ENCODE results near the gene MAGI2. TPM values are rescaled to one million over a fixed set of nuclear protein-coding genes. Genes with fewer than 3 reads are reported as not detected.

MAGI2 gene
- polyA plus RNA-seq, 3 donors from 2014 or later: not detected

DNA sequence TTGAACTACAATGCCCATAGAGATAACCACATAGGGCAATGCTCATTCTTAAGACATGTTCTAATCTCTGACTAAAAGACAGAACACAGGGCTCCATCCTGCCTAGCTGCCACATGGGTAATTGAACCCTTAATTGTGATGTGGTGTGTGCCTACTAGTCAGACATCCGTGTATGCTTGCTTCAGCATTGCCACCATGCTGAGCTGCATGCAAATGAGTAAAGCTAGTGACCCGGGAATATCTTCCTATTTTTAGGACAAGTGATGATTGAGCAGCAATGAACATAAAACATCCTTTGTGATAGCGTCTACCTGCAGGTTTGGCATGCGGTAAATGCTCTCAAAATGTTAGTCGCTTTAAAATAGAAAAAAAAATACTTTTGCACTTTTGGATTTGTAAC, 115.8 kb downstream of the MAGI2 start:
- Mint-ChIP-seq H3K4me1 (no peaks in the 10 kb centered on the region), H3K27me3 (ENCODE audit: low read depth in 3 of 3) (no peaks in the 10 kb centered on the region), H3K36me3 (no peaks in the 10 kb centered on the region), H3K9me3 (peaks cover 1 to 17% (median 8%) of the 10 kb centered on the region in 6 donors), H3K27ac (no peak overlapping the region), H3K4me3 (no peak overlapping the region)
- DNase-seq: no peak

- no peak overlapping the region for H3K4me3 Mint-ChIP-seq
- no peak overlapping the region for H3K27ac Mint-ChIP-seq
- DNase-seq: no peak
- peaks cover 0 to 1% (median 0%) of the 10 kb centered on the region in 3 donors for H3K27me3 Mint-ChIP-seq (ENCODE audit: low read depth in 3 of 3)
- H3K4me1 Mint-ChIP-seq: no peaks in the 10 kb centered on the region
- H3K9me3 Mint-ChIP-seq: peaks cover 1 to 25% (median 6%) of the 10 kb centered on the region in 6 donors
- no peaks in the 10 kb centered on the region for H3K36me3 Mint-ChIP-seq
Measured at GRCh38 chr7:79334841-79335240, 118.6 kb downstream of the MAGI2 start.

DNA sequence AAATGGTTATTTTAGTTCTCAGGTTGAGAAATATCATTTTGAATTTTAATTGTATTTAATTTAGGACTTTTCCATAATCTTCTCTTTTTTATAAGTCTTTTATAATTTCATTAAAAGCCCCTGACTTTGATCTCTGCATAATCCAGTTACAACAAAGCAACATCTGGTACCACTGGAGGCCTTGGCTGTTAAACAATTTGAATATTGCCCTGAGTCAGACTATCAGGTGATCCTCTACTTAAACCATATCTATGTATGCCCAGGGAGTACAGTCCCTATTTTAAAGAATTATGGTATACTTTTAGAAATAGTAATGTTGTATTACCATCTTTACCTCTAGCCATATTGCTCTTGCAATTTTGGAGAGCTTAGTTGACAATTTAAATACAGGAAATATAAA, 119.1 kb downstream of the MAGI2 start:
- no peaks in the 10 kb centered on the region for H3K4me1 Mint-ChIP-seq
- no peaks in the 10 kb centered on the region for H3K36me3 Mint-ChIP-seq
- H3K27ac Mint-ChIP-seq: no peak overlapping the region
- peaks cover 1 to 29% (median 7%) of the 10 kb centered on the region in 6 donors for H3K9me3 Mint-ChIP-seq
- DNase-seq: no peak
- H3K27me3 Mint-ChIP-seq (ENCODE audit: low read depth in 3 of 3): peaks cover 0 to 1% (median 0%) of the 10 kb centered on the region in 3 donors
- no peak overlapping the region for H3K4me3 Mint-ChIP-seq

- H3K27me3 Mint-ChIP-seq (ENCODE audit: low read depth in 3 of 3): peaks cover 0 to 1% (median 0%) of the 10 kb centered on the region in 3 donors
- H3K9me3 Mint-ChIP-seq: peaks cover 1 to 22% (median 6%) of the 10 kb centered on the region in 6 donors
- no peak overlapping the region for H3K4me3 Mint-ChIP-seq
Measured at GRCh38 chr7:79332091-79332490, 121.4 kb downstream of the MAGI2 start.

DNA sequence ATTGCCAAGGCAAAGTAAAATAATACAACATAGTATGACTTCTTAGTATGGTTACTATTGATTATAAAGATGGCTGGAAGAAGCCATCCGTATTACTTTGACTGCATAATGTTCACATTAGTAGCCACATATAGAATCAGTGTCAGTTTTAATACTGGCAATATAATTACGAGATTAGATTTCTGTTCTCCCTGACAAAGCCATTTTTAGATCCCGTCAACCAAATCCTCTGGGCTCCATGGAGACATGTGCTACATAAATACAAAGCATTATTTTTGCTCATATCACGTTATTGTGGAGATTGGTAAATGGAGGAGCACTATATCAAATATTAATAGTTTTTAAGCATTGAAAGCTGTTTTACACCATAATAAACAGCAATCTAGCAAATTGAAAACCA, 124.0 kb downstream of the MAGI2 start:
- H3K4me1 Mint-ChIP-seq: no peaks in the 10 kb centered on the region
- peaks cover 2 to 29% (median 6%) of the 10 kb centered on the region in 6 donors for H3K9me3 Mint-ChIP-seq
- peaks cover 0 to 1% (median 0%) of the 10 kb centered on the region in 3 donors for H3K27me3 Mint-ChIP-seq (ENCODE audit: low read depth in 3 of 3)
- no peak overlapping the region for H3K27ac Mint-ChIP-seq
- H3K4me3 Mint-ChIP-seq: no peak overlapping the region
- no peak for DNase-seq
- no peaks in the 10 kb centered on the region for H3K36me3 Mint-ChIP-seq

More at GRCh38 chr7:79332091-79332490, 121.4 kb downstream of the MAGI2 start:
- Mint-ChIP-seq H3K36me3 (no peaks in the 10 kb centered on the region), H3K4me1 (no peaks in the 10 kb centered on the region), H3K27ac (no peak overlapping the region)
- DNase-seq: no peak

- peaks cover 0 to 2% (median 0%) of the 10 kb centered on the region in 3 donors for H3K36me3 Mint-ChIP-seq
Measured at GRCh38 chr7:79320741-79321473, 132.6 kb downstream of the MAGI2 start.

DNA sequence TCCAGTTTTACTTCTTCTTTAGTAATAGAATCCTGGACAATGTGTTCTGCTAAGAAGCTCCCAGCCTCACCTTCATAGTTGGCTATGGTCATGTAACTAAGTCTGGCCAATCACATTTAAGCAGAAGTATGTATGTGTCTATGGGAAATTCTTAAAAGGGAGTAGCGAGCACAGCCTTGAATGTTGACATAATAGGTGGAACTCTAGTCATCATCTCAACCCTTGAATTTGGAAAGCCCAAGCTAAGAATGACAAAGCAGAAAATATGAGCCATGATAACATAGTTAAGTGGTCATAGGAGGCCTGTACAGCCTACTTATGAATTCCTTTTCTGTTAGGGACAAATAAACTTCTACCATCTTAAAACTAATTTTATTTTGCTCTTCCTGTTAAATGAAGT, 134.1 kb downstream of the MAGI2 start:
- DNase-seq: no peak
- Mint-ChIP-seq H3K9me3 (peaks cover 0 to 32% (median 17%) of the 10 kb centered on the region in 6 donors), H3K36me3 (peaks cover 0 to 2% (median 0%) of the 10 kb centered on the region in 3 donors)

More at GRCh38 chr7:79320741-79321473, 132.6 kb downstream of the MAGI2 start:
- Mint-ChIP-seq H3K4me1 (no peaks in the 10 kb centered on the region), H3K9me3 (peaks cover 0 to 34% (median 15%) of the 10 kb centered on the region in 6 donors), H3K27ac (no peak overlapping the region), H3K27me3 (ENCODE audit: low read depth in 3 of 3) (no peaks in the 10 kb centered on the region), H3K4me3 (no peak overlapping the region)
- no peak for DNase-seq

GRCh38 chr7:79317728-79318127, 135.7 kb downstream of the MAGI2 start:
- no peak overlapping the region for H3K4me3 Mint-ChIP-seq
- no peak for DNase-seq
- H3K27me3 Mint-ChIP-seq (ENCODE audit: low read depth in 3 of 3): no peaks in the 10 kb centered on the region
- no peak overlapping the region for H3K27ac Mint-ChIP-seq
- H3K9me3 Mint-ChIP-seq: peaks cover 0 to 27% (median 12%) of the 10 kb centered on the region in 6 donors
- peaks cover 0 to 2% (median 0%) of the 10 kb centered on the region in 3 donors for H3K36me3 Mint-ChIP-seq
- H3K4me1 Mint-ChIP-seq: no peaks in the 10 kb centered on the region

More for the DNA sequence above, 134.1 kb downstream of the MAGI2 start:
- Mint-ChIP-seq H3K4me1 (no peaks in the 10 kb centered on the region), H3K4me3 (no peak overlapping the region), H3K27ac (no peak overlapping the region), H3K27me3 (ENCODE audit: low read depth in 3 of 3) (no peaks in the 10 kb centered on the region)

DNA sequence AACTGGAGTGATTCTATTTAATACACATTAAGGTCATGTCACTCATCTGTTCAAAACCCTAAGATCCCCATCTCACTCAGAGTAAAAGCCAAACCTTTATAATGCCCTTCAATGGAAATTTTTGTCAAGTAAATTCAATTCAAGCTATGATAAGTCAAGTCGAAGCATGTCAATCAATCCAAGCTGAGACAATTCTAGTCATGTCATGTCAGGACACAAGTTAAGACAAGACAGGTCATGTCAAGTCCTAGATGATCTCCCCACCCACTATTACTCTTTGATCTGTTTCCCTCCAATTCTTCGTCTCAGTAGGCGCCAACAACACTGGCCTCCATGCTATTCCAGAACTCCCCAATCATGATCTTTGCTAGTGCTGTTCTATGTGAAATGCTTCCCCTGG, 141.4 kb downstream of the MAGI2 start:
- H3K4me3 Mint-ChIP-seq: no peak overlapping the region
- peaks cover 0 to 20% (median 7%) of the 10 kb centered on the region in 6 donors for H3K9me3 Mint-ChIP-seq
- no peak overlapping the region for H3K27ac Mint-ChIP-seq
- DNase-seq: no peak
- peaks cover 0 to 2% (median 0%) of the 10 kb centered on the region in 3 donors for H3K27me3 Mint-ChIP-seq (ENCODE audit: low read depth in 3 of 3)
- H3K4me1 Mint-ChIP-seq: no peaks in the 10 kb centered on the region
- H3K36me3 Mint-ChIP-seq: no peaks in the 10 kb centered on the region

DNA sequence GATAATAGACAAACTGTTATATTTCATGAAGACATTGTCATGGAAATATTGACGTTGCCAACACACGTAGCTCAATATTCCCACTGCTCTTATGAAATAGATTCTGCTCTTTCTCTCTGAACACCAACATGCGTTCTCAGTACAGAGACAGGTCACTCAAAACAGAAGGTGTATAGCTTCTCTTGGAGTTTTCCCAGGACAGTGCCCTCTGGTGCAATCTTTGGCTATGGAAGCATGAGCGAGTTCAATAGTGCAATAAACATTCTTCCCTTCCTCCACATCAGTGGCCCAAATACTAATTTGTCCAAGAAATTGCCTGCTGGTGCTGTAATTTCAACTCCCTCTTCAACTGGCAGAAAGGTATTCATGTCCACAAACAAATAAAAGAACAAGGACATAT, 145.3 kb downstream of the MAGI2 start:
- H3K4me3 Mint-ChIP-seq: no peak overlapping the region

DNA sequence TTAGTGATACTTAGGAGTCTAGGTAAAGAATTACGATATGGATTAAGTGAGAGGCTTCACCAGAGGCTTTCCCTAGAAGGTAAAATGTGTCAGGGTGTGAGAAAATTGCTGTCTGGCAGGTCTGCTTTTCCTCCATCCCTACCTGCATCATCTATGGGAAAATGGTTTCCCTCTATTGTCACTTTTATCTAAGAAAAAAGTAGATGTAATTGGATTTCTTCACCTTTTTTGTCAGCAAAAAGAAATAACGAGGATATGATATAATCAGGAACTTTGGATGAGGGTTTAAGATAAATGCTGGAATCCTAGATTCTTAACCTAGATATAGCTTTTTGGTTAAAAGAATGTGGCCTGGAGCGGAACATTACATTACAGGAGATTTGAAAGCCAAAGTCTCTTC, 146.1 kb downstream of the MAGI2 start:
- H3K27me3 Mint-ChIP-seq (ENCODE audit: low read depth in 3 of 3): peaks cover 0 to 2% (median 0%) of the 10 kb centered on the region in 3 donors
- no peaks in the 10 kb centered on the region for H3K4me1 Mint-ChIP-seq
- no peak for DNase-seq
- H3K27ac Mint-ChIP-seq: no peak overlapping the region
- no peaks in the 10 kb centered on the region for H3K36me3 Mint-ChIP-seq
- H3K9me3 Mint-ChIP-seq: peaks cover 0 to 13% (median 3%) of the 10 kb centered on the region in 6 donors
- no peak overlapping the region for H3K4me3 Mint-ChIP-seq

More for the DNA sequence above, 145.3 kb downstream of the MAGI2 start:
- Mint-ChIP-seq H3K27ac (no peak overlapping the region), H3K9me3 (peaks cover 0 to 13% (median 3%) of the 10 kb centered on the region in 6 donors), H3K36me3 (no peaks in the 10 kb centered on the region), H3K27me3 (ENCODE audit: low read depth in 3 of 3) (peaks cover 0 to 2% (median 0%) of the 10 kb centered on the region in 3 donors), H3K4me1 (no peaks in the 10 kb centered on the region)
- no peak for DNase-seq

DNA sequence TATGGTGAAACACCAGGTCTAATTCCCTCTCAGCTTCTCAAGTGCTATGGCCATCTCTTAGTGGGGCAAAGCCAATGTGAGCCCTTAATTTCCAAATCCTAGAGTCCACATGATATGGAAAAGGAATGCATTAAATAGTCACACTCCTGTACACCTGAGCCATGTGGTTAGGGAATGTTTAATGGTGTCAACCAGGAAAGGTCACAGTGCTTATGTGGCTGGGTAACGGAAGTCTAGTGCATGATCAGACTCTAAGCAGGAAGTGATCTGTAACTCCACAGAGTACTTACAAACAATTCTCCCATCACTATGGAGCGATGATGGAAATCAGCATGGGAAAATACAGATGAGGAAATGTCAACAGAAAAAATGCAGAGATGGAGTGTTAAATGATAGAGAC, 148.8 kb downstream of the MAGI2 start:
- H3K36me3 Mint-ChIP-seq: no peaks in the 10 kb centered on the region
- no peak for DNase-seq
- H3K4me1 Mint-ChIP-seq: no peaks in the 10 kb centered on the region
- H3K27me3 Mint-ChIP-seq (ENCODE audit: low read depth in 3 of 3): peaks cover 0 to 4% (median 0%) of the 10 kb centered on the region in 3 donors
- no peak overlapping the region for H3K4me3 Mint-ChIP-seq
- H3K27ac Mint-ChIP-seq: no peak overlapping the region
- peaks cover 0 to 20% (median 5%) of the 10 kb centered on the region in 6 donors for H3K9me3 Mint-ChIP-seq

GRCh38 chr7:79302293-79302692, 151.2 kb downstream of the MAGI2 start:
- Mint-ChIP-seq H3K27ac (no peak overlapping the region), H3K4me1 (no peaks in the 10 kb centered on the region), H3K36me3 (no peaks in the 10 kb centered on the region), H3K27me3 (ENCODE audit: low read depth in 3 of 3) (peaks cover 0 to 1% (median 0%) of the 10 kb centered on the region in 3 donors), H3K9me3 (peaks cover 4 to 25% (median 6%) of the 10 kb centered on the region in 6 donors), H3K4me3 (no peak overlapping the region)
- no peak for DNase-seq

- Mint-ChIP-seq H3K9me3 (peaks cover 4 to 26% (median 6%) of the 10 kb centered on the region in 6 donors), H3K4me3 (no peak overlapping the region)
Measured at GRCh38 chr7:79301419-79301818, 152.0 kb downstream of the MAGI2 start.

More at GRCh38 chr7:79301419-79301818, 152.0 kb downstream of the MAGI2 start:
- Mint-ChIP-seq H3K36me3 (no peaks in the 10 kb centered on the region), H3K27me3 (ENCODE audit: low read depth in 3 of 3) (peaks cover 0 to 1% (median 0%) of the 10 kb centered on the region in 3 donors), H3K27ac (no peak overlapping the region), H3K4me1 (no peaks in the 10 kb centered on the region)
- DNase-seq: no peak

Data from immature natural killer cell (primary cell).